Hematopoietic multipotent progenitor cell treated with erythropoietin and hydrocortisone succinate and interleukin-3 and kit ligand, for 8 days (in vitro differentiated cells): Measurements from ENCODE around the gene TECPR2.

Source experiments
- DNase-seq: peaks from one replicate; pipeline ENCODE4 v3.0.0-alpha.2; 2015

Gene TECPR2

DNA sequence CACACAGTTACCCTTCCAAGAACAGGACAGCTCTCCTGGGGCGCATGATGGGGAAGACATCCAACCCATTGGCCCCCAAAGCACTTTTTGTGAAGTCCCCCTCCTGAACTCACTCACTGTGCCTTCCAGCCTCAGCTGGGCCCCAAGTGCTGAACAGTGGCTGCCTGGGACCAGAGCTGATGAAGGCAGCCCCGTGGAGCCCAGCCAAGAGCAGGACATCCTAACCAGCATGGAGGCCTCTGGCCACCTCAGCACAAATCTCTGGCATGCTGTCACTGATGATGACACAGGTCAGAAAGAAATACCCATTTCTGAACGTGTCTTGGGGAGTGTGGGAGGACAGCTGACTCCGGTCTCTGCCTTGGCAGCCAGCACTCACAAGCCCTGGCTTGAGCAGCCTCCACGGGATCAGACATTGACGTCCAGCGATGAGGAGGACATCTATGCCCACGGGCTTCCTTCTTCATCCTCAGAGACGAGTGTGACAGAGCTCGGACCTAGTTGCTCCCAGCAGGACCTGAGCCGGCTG, 72.0 kb downstream of the TECPR2 start:
- DNase-seq = no peak

GRCh38 chr14:102437997-102438915, 75.5 kb downstream of the TECPR2 start:
- peak; percentile 83 for DNase-seq

GRCh38 chr14:102439556-102439955, 76.8 kb downstream of the TECPR2 start:
- no peak for DNase-seq

DNA sequence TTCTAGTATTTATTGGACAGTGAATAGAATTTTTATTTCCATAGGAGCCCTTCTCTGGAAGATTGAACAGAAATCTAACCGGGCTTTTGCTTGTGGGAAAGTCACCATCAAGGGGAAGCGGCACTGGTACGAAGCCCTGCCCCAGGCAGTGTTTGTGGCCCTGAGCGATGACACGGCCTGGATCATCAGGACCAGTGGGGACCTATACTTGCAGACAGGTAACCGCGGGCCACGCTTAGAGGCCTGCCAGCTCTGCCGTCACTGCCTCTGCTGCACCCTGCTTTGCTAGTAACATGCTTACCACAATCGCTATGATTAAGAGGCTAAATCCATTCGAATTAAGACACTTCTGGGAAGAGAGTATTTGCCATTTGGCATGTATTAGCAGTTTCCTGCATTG, 77.7 kb downstream of the TECPR2 start:
- no peak for DNase-seq

GRCh38 chr14:102442241-102443211, 79.8 kb downstream of the TECPR2 start:
- no peak for DNase-seq

DNA sequence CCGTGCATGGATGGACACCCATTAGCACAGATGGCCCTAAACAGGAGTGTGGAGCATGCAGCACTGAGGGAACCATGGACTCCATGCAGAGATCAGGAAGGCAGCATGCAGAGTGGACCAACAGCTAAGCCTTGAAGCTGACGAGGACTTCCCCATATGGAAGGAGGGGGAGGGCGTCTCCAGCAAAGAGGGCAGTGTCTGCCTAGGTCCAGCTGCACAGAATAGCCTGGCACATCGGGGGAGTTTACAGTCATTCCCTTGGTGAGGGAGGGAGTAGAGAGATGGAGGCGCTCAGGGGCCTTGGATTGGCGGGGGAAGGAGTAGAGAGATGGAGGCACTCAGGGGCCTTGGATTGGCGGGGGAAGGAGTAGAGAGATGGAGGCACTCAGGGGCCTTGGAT, 82.3 kb downstream of the TECPR2 start:
- no peak for DNase-seq

DNA sequence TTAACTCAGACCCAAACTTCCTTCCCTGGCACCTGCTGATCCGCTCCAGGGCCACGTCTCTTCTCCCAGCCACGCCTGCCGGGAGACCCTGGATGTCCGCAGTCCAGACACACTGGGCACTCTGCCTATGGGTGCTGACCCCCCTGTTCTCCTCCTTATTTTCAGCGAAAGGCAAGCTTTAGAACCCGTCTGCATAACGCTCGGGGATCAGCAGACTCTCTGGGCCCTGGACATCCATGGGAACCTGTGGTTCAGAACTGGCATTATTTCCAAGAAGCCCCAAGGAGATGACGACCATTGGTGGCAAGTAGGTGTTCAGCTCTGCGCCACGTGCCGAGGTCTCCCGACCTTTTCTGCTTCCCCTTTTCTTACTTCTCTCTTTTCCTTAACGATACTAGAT, 82.9 kb downstream of the TECPR2 start:
- no peak for DNase-seq

DNA sequence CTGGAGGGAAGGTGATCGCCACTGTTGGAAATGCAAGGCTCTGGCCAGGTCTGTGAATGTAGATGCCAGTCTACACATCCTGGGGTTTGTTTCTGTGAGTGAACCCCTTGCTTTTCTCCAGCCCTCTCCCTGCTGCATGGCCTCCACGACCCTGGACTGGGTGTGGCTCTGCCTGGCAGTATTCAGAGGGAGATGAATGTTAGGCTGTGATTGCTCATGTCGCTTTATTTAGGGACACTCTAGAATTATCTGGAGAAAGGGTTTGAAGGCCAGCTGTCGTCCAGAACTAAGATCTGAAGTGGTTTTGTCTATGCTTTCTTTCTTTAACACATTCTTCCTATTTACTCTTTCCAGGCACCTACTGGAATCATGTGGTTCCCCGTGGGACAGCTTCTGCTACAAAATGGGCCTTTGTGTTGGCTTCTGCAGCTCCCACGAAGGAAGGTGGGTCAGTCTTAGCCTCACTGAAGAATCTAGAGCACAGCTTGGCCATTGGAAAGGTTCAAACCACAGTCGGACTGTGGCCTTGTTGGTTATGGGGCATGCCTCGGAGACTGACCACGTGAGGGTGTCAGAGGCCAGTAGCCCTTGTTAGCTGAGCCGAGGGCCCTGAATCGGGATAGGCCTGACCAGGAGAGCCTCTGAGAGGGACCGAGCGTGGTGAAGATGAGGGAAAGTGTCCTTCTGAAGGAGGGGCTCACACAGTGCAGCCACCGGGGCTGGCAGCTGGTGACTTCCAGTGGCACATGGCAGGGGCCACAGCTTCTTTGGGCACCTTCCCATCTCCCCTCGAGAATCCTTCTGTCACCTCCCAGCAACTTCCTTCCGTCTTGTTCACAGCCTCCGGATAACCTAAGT, 87.7 kb downstream of the TECPR2 start:
- no peak for DNase-seq

- no peak for DNase-seq
Observed at GRCh38 chr14:102451064-102451352, 88.3 kb downstream of the TECPR2 start.

- no peak for DNase-seq
Observed at GRCh38 chr14:102452302-102452701, 89.6 kb downstream of the TECPR2 start.

GRCh38 chr14:102454711-102455110, 92.0 kb downstream of the TECPR2 start:
- no peak for DNase-seq

DNA sequence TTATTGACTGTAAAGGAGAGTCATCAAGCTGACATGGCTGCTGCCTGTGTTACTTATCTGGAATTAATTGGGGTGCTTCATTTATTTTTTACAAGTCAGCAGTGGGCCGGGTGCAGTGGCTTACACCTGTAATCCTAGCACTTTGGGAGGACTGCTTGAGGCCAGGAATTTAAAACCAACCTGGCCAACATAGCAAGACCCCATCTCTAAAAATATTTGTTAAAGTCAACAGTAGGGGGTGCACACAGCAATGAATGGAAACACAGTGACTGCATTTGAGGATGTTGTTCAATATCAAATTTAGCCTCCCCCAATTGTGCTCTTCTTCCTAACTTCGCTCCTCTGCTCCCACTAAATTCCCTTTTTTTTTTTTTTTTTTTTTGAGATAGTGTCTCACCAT, 94.8 kb downstream of the TECPR2 start:
- DNase-seq = peak; percentile 5

- DNase-seq = no peak
Observed at GRCh38 chr14:102461490-102462338, 99.0 kb downstream of the TECPR2 start.

GRCh38 chr14:102462391-102462790, 99.7 kb downstream of the TECPR2 start:
- DNase-seq = no peak

- DNase-seq = no peak
Observed at GRCh38 chr14:102464006-102464405, 101.3 kb downstream of the TECPR2 start.

DNA sequence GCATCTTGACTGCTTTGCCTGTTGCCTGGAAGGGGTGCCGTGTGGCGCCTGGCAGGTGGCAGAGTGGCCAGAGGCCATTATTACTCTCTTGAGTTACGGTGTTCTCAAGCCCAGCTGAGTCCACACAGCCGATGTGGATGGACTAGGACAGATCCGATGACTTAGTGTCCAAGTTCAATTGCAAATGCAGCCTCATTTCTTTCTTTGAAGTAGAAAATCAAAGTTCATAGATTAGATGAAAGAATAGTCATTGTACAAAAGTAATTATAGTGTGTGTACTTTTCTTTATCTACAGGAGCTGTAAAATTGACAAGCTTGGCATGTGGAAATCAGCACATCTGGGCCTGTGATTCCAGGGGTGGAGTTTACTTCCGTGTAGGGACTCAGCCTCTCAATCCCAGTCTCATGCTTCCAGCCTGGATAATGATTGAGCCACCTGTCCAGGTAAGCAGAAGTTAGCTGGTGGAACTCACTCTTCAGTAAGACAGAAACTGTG, 102.2 kb downstream of the TECPR2 start:
- no peak for DNase-seq

DNA sequence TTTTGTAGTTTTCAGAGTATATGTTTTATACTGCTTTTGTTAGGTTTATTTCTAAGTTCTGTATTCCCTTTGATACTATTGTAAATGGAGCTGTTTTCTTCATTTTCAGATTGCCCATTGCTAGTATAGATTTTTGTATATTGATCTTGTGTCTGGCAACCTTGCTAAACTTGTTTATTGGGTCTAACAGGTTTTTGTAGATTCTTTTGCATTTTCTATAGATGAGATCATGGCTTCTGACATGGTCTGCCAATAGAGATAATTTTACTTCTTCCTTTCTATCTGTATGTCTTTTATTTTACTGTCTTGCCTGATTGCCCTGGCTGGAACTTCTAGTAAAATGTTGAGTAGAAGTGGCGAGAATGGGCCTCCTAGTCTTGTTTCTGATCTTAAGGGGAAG, 106.5 kb downstream of the TECPR2 start:
- DNase-seq = no peak

DNA sequence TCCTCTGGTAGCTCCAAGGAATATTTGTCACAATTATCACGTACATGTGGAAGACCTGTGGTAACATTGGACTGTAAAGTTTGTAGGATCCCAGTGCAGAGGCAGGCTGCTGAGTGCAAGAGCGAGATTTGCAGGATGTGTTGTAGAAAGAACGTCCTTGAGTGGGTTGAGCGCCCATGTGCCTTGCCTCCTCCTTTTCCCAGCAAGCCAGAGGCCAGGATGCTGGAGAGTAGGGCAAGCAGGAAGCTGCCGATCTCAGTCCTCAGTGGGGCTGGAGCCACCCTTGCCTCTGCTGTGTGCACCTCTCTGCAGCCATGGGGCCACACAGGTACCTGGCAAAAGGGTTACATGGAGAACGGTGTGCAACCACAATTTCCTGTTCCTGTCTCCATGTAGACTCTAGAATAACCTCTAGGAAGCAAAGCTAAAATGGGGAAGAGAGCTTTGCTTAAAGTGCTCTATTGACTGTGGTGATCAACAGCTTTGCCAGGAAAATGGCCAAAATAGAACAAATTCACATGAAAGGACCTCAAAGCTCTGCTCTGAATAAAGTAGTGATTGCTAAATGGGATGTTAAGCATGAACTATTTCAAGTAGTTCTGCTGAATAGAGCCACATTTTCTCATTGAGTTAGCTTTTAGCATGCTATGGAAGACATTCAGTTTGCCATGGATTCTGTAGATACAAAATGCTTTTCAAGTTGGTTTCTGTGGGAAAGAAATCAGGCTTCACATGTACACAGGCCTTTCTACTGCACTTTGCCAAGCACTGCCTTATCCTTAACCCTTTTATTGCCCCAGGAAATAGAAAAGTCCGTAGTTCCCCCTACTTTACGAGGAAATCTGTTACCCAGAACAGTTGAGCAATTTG, 109.4 kb downstream of the TECPR2 start:
- no peak for DNase-seq

DNA sequence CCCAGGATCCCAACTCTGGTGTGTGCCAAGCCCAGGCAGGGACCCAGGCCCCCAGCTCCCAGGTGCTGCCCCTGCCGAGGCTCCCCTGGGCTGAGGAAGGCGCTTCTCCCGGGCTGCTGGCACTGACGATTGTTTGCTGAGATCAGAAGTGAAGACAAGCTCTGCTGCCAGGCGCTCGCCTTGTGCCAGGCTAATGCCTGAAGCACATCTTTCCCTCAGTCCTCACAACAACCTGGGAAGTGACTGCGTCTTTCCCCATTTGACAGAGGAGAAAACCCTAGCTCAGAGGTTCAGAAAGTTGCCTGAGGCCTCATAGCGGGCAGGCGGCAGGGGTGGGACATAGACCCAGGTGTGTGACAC, 110.0 kb downstream of the TECPR2 start:
- no peak for DNase-seq

DNA sequence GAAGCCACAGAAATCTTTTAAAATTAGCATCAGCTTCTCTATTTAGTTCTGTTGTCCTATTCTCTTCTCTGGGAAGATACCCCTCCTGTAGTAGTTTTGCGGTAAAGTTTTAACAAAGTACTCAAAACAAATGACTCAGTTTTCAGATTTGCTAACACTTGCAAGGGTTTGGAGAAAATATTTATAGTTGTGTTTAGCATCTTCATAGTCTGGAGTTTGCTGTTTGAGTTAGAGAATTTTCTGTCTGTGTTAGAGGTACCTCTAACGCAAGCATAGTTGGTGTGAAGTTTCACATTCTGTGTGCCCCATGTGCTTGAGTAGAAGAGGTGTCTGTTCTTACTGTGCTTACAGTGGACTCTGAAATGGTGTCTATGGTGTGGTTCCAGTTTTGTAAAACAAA, 110.8 kb downstream of the TECPR2 start:
- no peak for DNase-seq

- no peak for DNase-seq
Observed at GRCh38 chr14:102474934-102475333, 112.2 kb downstream of the TECPR2 start.
